GM12864 (cell line): ENCODE data around the gene SOX11.

Experiments
- DNase-seq: peaks from one replicate; pipeline ENCODE4 v3.0.0-alpha.2; 2011; ENCODE audit warnings: low read depth
- H3K4me3 ChIP-seq: 2 replicates; pipeline ENCODE4 v1.5.1; 2011; ENCODE audit warnings: mild to moderate bottlenecking, low read depth, low read length, control low read depth
- CTCF ChIP-seq: IDR thresholded peaks from 2 replicates; pipeline ENCODE4 v1.5.1; 2011; ENCODE audit warnings: low read depth, mild to moderate bottlenecking, moderate library complexity, low read length, control low read depth, inconsistent platforms; ENCODE audit errors: missing control alignments

SOX11 gene

GRCh38 chr2:5722236-5722635, 30.1 kb downstream of the SOX11 start:
- no peak for TF ChIP-seq CTCF
- DNase-seq = no peak
- no peak overlapping the region for H3K4me3 ChIP-seq

- H3K4me3 ChIP-seq = no peak overlapping the region
- no peak for DNase-seq
- no peak for TF ChIP-seq CTCF
Measured at GRCh38 chr2:5723791-5724735, 31.9 kb downstream of the SOX11 start.

- H3K4me3 ChIP-seq = no peak overlapping the region
- DNase-seq = no peak
- TF ChIP-seq CTCF = no peak
Measured at GRCh38 chr2:5725072-5725471, 32.9 kb downstream of the SOX11 start.

GRCh38 chr2:5725794-5726463, 33.7 kb downstream of the SOX11 start:
- H3K4me3 ChIP-seq = no peak overlapping the region
- no peak for DNase-seq
- no peak for TF ChIP-seq CTCF

GRCh38 chr2:5727235-5727634, 35.1 kb downstream of the SOX11 start:
- no peak for DNase-seq
- TF ChIP-seq CTCF = no peak
- no peak overlapping the region for H3K4me3 ChIP-seq

GRCh38 chr2:5729416-5729815, 37.2 kb downstream of the SOX11 start:
- no peak for TF ChIP-seq CTCF

More at GRCh38 chr2:5729416-5729815, 37.2 kb downstream of the SOX11 start:
- DNase-seq = no peak
- H3K4me3 ChIP-seq = no peak overlapping the region
